Neural progenitor cell (in vitro differentiated cells): ENCODE data around the gene TNS3. TPM values are rescaled to one million over a fixed set of nuclear protein-coding genes. Genes with fewer than 3 reads are reported as not detected.

Experiments used
- DNase-seq: peaks from one replicate; pipeline ENCODE4 v3.0.0-alpha.2; 2016; ENCODE audit warnings: low spot score
- H2AFZ ChIP-seq: fragments of 200-600 bp; sonication (generic); replicated peaks from 2 replicates; pipeline ENCODE4 v1.6.1; 2016; ENCODE audit warnings: antibody characterized with exemption
- H3F3A ChIP-seq: fragments of 200-600 bp; sonication (generic); 2 replicates; pipeline ENCODE4 v1.6.1; 2016; ENCODE audit warnings: antibody characterized with exemption, low read depth
- H3K27ac ChIP-seq: fragments of 200-600 bp; sonication (generic); 2 replicates; pipeline ENCODE4 v1.5.1; 2016; ENCODE audit warnings: mild to moderate bottlenecking
- H3K27me3 ChIP-seq: fragments of 200-600 bp; sonication (generic); 2 replicates; pipeline ENCODE4 v1.6.1; 2016; ENCODE audit warnings: mild to moderate bottlenecking, moderate library complexity
- H3K36me3 ChIP-seq: fragments of 200-600 bp; sonication (generic); 2 replicates; pipeline ENCODE4 v1.5.1; 2016
- H3K4me1 ChIP-seq: fragments of 200-600 bp; sonication (generic); 2 replicates; pipeline ENCODE4 v1.6.1; 2016; ENCODE audit warnings: mixed run types
- H3K4me2 ChIP-seq: fragments of 200-600 bp; sonication (generic); 2 replicates; pipeline ENCODE4 v1.6.1; 2016
- H3K4me3 ChIP-seq: fragments of 200-600 bp; sonication (generic); 2 replicates; pipeline ENCODE4 v1.5.1; 2016
- H3K79me2 ChIP-seq: fragments of 200-600 bp; sonication (generic); 2 replicates; pipeline ENCODE4 v1.6.1; 2016; ENCODE audit warnings: low read depth
- H3K9ac ChIP-seq: fragments of 200-600 bp; sonication (generic); 2 replicates; pipeline ENCODE4 v1.6.1; 2016
- H3K9me3 ChIP-seq: fragments of 200-600 bp; sonication (generic); 2 replicates; pipeline ENCODE4 v1.5.1; 2016; ENCODE audit warnings: low read depth
- H4K20me1 ChIP-seq: fragments of 200-600 bp; sonication (generic); 2 replicates; pipeline ENCODE4 v1.6.1; 2016; ENCODE audit warnings: low read depth
- H3K27ac Mint-ChIP-seq: 3 replicates; pipeline ENCODE4 v1.8.0; 2021; ENCODE audit warnings: mixed read lengths
- H3K27me3 Mint-ChIP-seq: 2 replicates; pipeline ENCODE4 v1.8.0; 2022; ENCODE audit warnings: low read depth, mild to moderate bottlenecking, inconsistent platforms, moderate library complexity, mixed read lengths; ENCODE audit not compliant: insufficient read depth
- H3K36me3 Mint-ChIP-seq: 3 replicates; pipeline ENCODE4 v1.8.0; 2021; ENCODE audit warnings: mixed read lengths
- H3K4me1 Mint-ChIP-seq: 3 replicates; pipeline ENCODE4 v1.8.0; 2021; ENCODE audit warnings: mixed read lengths
- H3K4me3 Mint-ChIP-seq: 3 replicates; pipeline ENCODE4 v1.8.0; 2021; ENCODE audit warnings: mild to moderate bottlenecking, moderate library complexity, mixed read lengths
- H3K9me3 Mint-ChIP-seq: 3 replicates; pipeline ENCODE4 v1.8.0; 2020; ENCODE audit warnings: mixed read lengths
- CTCF ChIP-seq: fragments of 200-600 bp; sonication (generic); IDR thresholded peaks from 2 replicates; pipeline ENCODE4 v1.5.1; 2017; ENCODE audit warnings: antibody characterized with exemption, mild to moderate bottlenecking
- EZH2 ChIP-seq: fragments of 200-600 bp; sonication (generic); IDR thresholded peaks from 2 replicates; pipeline ENCODE4 v1.6.1; 2017; ENCODE audit warnings: antibody characterized with exemption, mild to moderate bottlenecking, moderate library complexity
- EZH2phosphoT487 ChIP-seq: fragments of 200-600 bp; sonication (generic); IDR thresholded peaks from 2 replicates; pipeline ENCODE4 v1.6.1; 2017; ENCODE audit warnings: antibody characterized with exemption
- total RNA-seq: library from RNA; depleted of rRNA; stranded (reverse); fragments of >200 nt; gene quantifications from 2 replicates; pipeline ENCODE4 v1.2.3, GENCODE V29; 2015; ENCODE audit warnings: low replicate concordance

TNS3 gene
- total RNA-seq, 1 donor from 2014 or later = 15.0 TPM

- TF ChIP-seq EZH2 (no peak), CTCF (no peak), EZH2phosphoT487 (no peak)
- Histone ChIP-seq H3K27ac (no peak overlapping the region), H3K4me2 (no peak overlapping the region), H3K36me3 (no peaks in the 10 kb centered on the region), H3F3A (no peaks in the 10 kb centered on the region), H3K79me2 (peaks cover 11% of the 10 kb centered on the region), H3K4me1 (peaks cover 23% of the 10 kb centered on the region), H3K9ac (no peak overlapping the region), H2AFZ (no peak overlapping the region), H4K20me1 (peaks cover 18% of the 10 kb centered on the region), H3K9me3 (no peaks in the 10 kb centered on the region), H3K4me3 (no peak overlapping the region), H3K27me3 (no peaks in the 10 kb centered on the region)
- DNase-seq = no peak
- Mint-ChIP-seq H3K4me3 (no peak overlapping the region), H3K36me3 (peaks cover 19% of the 10 kb centered on the region), H3K9me3 (peaks cover 8% of the 10 kb centered on the region), H3K27ac (no peak overlapping the region), H3K4me1 (peaks cover 21% of the 10 kb centered on the region), H3K27me3 (peaks cover 3% of the 10 kb centered on the region)
Measured at GRCh38 chr7:47512481-47513176, 69.3 kb downstream of the TNS3 start.

GRCh38 chr7:47511699-47512370 is 70.1 kb downstream of the TNS3 start:
- Histone ChIP-seq H3K27me3 (no peaks in the 10 kb centered on the region), H3K9me3 (no peaks in the 10 kb centered on the region), H2AFZ (no peak overlapping the region), H3K4me2 (no peak overlapping the region), H3K79me2 (peaks cover 11% of the 10 kb centered on the region), H3K9ac (no peak overlapping the region), H3F3A (no peaks in the 10 kb centered on the region), H4K20me1 (peaks cover 18% of the 10 kb centered on the region), H3K27ac (no peak overlapping the region), H3K4me3 (no peak overlapping the region), H3K4me1 (peaks cover 28% of the 10 kb centered on the region), H3K36me3 (no peaks in the 10 kb centered on the region)
- Mint-ChIP-seq H3K27ac (no peak overlapping the region), H3K4me3 (no peak overlapping the region), H3K27me3 (peaks cover 3% of the 10 kb centered on the region), H3K36me3 (peaks cover 13% of the 10 kb centered on the region), H3K4me1 (peaks cover 29% of the 10 kb centered on the region), H3K9me3 (peaks cover 8% of the 10 kb centered on the region)
- TF ChIP-seq EZH2 = no peak
- TF ChIP-seq EZH2phosphoT487 = no peak
- no peak for TF ChIP-seq CTCF
- DNase-seq = no peak

- H3K27ac ChIP-seq = no peak overlapping the region
- Mint-ChIP-seq H3K9me3 (peaks cover 8% of the 10 kb centered on the region), H3K27me3 (peaks cover 3% of the 10 kb centered on the region), H3K27ac (no peak overlapping the region), H3K4me3 (no peak overlapping the region), H3K4me1 (peaks cover 39% of the 10 kb centered on the region), H3K36me3 (peaks cover 13% of the 10 kb centered on the region)
- no peak overlapping the region for H2AFZ ChIP-seq
- DNase-seq = no peak
- H3K4me1 ChIP-seq = peaks cover 28% of the 10 kb centered on the region
- peaks cover 18% of the 10 kb centered on the region for H4K20me1 ChIP-seq
- TF ChIP-seq CTCF (no peak), EZH2phosphoT487 (no peak), EZH2 (no peak)
- H3K36me3 ChIP-seq = no peaks in the 10 kb centered on the region
- no peak overlapping the region for H3K9ac ChIP-seq
- no peak overlapping the region for H3K4me2 ChIP-seq
- no peak overlapping the region for H3K4me3 ChIP-seq
- H3K9me3 ChIP-seq = no peaks in the 10 kb centered on the region
- H3K27me3 ChIP-seq = no peaks in the 10 kb centered on the region
- peaks cover 11% of the 10 kb centered on the region for H3K79me2 ChIP-seq
- no peaks in the 10 kb centered on the region for H3F3A ChIP-seq
Measured at GRCh38 chr7:47510786-47511185, 71.1 kb downstream of the TNS3 start.
